ENCODE results near the gene RTN4R. TPM values are rescaled to one million over a fixed set of nuclear protein-coding genes. Genes with fewer than 3 reads are reported as not detected.
A peak's percentile ranks its signal among the peaks of the same experiment; 100 is the strongest.

Gene RTN4R
- total and polyA plus RNA-seq, 2 of the 13 experiments (the other 11 are each of a cell fraction or from before 2014, with no cell fraction given): 0.22 to 0.77 TPM

DNA sequence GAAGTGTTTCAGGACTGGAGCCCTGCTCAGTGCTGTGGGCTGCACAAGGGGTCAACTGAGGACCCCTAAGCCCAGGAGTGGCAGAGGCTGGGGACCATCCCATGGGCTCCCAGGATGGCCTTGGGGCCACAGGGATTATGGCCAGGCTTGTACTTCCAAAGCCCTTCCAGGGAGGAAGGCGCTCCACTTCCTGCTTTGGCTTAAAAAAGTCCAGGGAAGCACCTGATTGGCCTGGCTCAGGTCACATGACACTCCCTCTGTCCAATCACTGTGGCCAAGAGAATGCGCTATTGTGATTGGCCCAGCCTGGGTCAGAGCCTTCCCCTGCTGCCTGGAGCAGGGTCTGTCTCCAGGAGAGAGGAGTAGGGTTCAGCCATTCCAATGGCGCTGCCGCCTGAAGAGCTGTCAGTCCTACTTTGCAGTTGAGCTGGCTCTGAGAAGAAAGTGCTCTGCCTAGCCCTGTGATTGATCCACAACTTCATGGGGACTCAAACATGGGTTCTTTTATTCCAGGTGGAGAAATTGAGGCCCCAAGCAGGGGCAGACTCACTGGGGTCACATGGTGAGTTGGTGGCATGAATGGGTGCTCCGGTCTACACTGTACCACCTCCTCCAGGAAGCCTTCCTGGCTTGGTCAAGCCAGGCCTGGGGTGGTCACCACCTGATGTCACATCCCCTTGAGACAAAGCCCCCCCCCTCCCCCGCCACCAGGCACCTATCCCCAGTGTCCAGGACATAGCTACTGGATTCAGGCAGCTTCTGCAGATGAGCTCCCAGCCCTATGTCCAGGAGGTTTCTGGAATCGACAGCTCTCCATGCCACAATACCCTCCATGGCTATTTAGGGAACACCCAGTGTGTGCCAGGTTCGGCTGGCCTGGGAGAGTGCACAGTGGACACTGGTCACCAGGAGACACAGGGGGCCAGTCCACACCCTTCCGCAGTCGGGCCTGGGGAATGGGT is 48.2 kb downstream of the RTN4R start (continued):
- TF ChIP-seq JDP2 (CRISPR knock-in tag; IDR thresholded peaks at IDR 0.05; ENCODE audit: borderline replicate concordance) (no peak), ZNF430 (CRISPR knock-in tag; IDR thresholded peaks at IDR 0.05) (no peak), NFYC (CRISPR knock-in tag; IDR thresholded peaks at IDR 0.05) (peak; percentile 45; the same call in 1 of the 2 replicates), HOXA5 (CRISPR knock-in tag; IDR thresholded peaks at IDR 0.05) (no peak), MAFK (conservative IDR thresholded peaks at IDR 0.05 in 1 of 2, IDR thresholded peaks at IDR 0.05 in 1 of 2; ENCODE audit: low read length in 2 of 2) (no peak)
- TF ChIP-seq, protein P1, sequence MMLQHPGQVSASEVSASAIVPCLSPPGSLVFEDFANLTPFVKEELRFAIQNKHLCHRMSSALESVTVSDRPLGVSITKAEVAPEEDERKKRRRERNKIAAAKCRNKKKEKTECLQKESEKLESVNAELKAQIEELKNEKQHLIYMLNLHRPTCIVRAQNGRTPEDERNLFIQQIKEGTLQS (CRISPR knock-in tag; IDR thresholded peaks at IDR 0.05): no peak

DNA sequence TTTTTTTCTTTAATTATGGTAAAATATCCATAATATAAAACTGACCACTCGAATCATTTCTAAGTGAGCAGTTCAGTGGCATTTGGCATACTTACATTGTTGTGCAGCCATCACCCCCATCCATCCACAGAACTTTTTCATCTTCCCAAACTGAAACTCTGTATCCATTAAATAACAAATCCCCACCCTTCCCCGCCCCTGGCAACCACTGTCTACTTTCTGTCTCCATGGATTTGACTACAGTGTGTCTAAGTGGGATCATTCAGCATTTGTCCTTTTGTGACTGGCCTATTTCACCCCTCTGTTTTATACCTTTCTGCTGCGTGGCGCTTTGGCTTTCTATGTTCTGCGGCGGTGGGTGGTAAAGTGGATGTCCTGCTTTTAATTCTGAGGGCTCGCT is 49.1 kb downstream of the RTN4R start:
- ChIA-PET CTCF (ENCODE audit: low intra/inter-chr PET ratio, low total read pairs) (no interaction called here), POLR2A (no interaction called here)
- WGBS (ENCODE audit: low lambda C conversion rate): 50% methylated on average over 7 of the region's 7 CpGs
- FAIRE-seq: no peak
- Histone ChIP-seq H3K27me3 (ENCODE audit: control insufficient read depth in 1 of 2, insufficient read depth in 2 of 2, low read length in 2 of 2) (peaks cover 8 to 34% of the 10 kb centered on the region in 2 experiments; a peak in 4 of 5 replicates), H3K79me2 (ENCODE audit: insufficient read depth, low read length) (no peaks in the 10 kb centered on the region), H3K9ac (ENCODE audit: insufficient read depth, low read depth, low read length) (no peak overlapping the region), H3K27ac (ENCODE audit: extremely low read length, insufficient read depth, low read length) (no peak overlapping the region), H3K4me2 (ENCODE audit: low read depth, low read length) (no peak overlapping the region), H3K36me3 (replicated peaks in 1 of 2; ENCODE audit: control insufficient read depth in 1 of 2, insufficient read depth in 2 of 2, low read length in 2 of 2) (no peaks in the 10 kb centered on the region), H3K9me3 (ENCODE audit: low read length) (no peaks in the 10 kb centered on the region), H3K4me3 (replicated peaks in 1 of 3; ENCODE audit: insufficient read depth in 1 of 3, low read depth in 2 of 3, low read length in 3 of 3) (no peak overlapping the region), H4K20me1 (ENCODE audit: insufficient read depth, low read length) (no peaks in the 10 kb centered on the region), H2AFZ (ENCODE audit: low read length) (no peak overlapping the region), H3K4me1 (ENCODE audit: insufficient read depth, low read length) (0 out of 2 replicates have a peak, but pooled peaks cover 10% of the 10 kb centered on the region)
- DNase-seq (ENCODE audit: low spot score): no peak
- intact Hi-C loops (cut with micrococcal nuclease; ENCODE audit: unreplicated experiment) (no loop called here), in situ Hi-C loops (cut with HindIII; ENCODE audit: extremely low pct_ligation_motif_present, low pct_unique_long_range_greater_than_20kb) (no loop called here)
- no peak for ATAC-seq
- TF ChIP-seq ZNF550 (CRISPR knock-in tag; IDR thresholded peaks at IDR 0.05; ENCODE audit: borderline replicate concordance): no peak
- no peak for TF ChIP-seq MIXL1 (CRISPR knock-in tag; IDR thresholded peaks at IDR 0.05)
- BruUV-seq (replicated peaks): no TSS peak

Measured in HepG2 (cell line).